D721Med (cell line): ENCODE measurements around the gene GPR176.

ENCODE experiments used
- DNase-seq: peaks from one replicate; pipeline ENCODE4 v3.0.0; 2011; ENCODE audit warnings: low spot score; ENCODE audit not compliant: insufficient read length
- FAIRE-seq: peaks from 2 replicates; lab custom pipeline; 2011; peaks lifted over from hg19 to GRCh38; lab: Jason Lieb, UNC
- CTCF ChIP-seq: IDR thresholded peaks from 2 replicates; pipeline ENCODE4 v1.5.1; 2012; ENCODE audit warnings: mild to moderate bottlenecking, control low read depth; ENCODE audit not compliant: insufficient read depth; ENCODE audit errors: missing control alignments

Gene GPR176

GRCh38 chr15:39860871-39861270 lies 59.2 kb downstream of the GPR176 start:
- DNase-seq (no peak), FAIRE-seq (no peak)
- TF ChIP-seq CTCF: no peak

GRCh38 chr15:39860200-39860599 lies 59.9 kb downstream of the GPR176 start:
- no peak for DNase-seq
- no peak for TF ChIP-seq CTCF
- FAIRE-seq: no peak

- FAIRE-seq: no peak
- no peak for DNase-seq
- TF ChIP-seq CTCF: no peak
Observed at GRCh38 chr15:39859636-39860035, 60.4 kb downstream of the GPR176 start.

GRCh38 chr15:39857132-39857531 lies 62.9 kb downstream of the GPR176 start:
- FAIRE-seq (no peak), DNase-seq (no peak)
- no peak for TF ChIP-seq CTCF

- DNase-seq (no peak), FAIRE-seq (no peak)
- TF ChIP-seq CTCF: no peak
Observed at GRCh38 chr15:39856357-39856756, 63.7 kb downstream of the GPR176 start.

- FAIRE-seq: no peak
- no peak for DNase-seq
- TF ChIP-seq CTCF: no peak
Observed at GRCh38 chr15:39855400-39855799, 64.7 kb downstream of the GPR176 start.

GRCh38 chr15:39854161-39854560 lies 65.9 kb downstream of the GPR176 start:
- DNase-seq: no peak
- FAIRE-seq: no peak
- TF ChIP-seq CTCF: no peak
